Measurements from ENCODE around the gene PANK4. TPM values are rescaled to one million over a fixed set of nuclear protein-coding genes. Genes with fewer than 3 reads are reported as not detected.

PANK4 gene
- total RNA-seq, 1 experiment from 2014 or later = 27.0 TPM

DNA sequence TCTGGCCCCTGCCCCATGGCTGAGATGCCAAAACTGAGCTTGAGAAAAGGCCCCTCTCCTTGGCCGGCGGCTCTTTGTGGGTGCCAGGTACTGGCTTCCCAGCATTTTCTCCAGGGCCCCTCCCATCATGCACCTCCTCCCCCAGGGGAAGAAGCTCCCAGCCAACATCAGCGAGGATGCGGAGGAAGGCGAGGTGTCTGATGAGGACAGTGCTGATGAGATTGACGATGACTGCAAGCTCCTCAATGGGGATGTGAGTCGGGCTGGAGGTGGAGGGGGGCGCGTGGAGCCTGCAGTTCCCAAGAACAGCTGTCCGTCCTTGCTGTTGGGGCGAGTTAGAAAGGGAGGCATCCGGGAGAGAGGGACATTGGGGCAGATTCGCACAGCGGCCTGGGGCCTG is 36.8 kb downstream of the PANK4 start:
- TF ChIP-seq, protein P1, sequence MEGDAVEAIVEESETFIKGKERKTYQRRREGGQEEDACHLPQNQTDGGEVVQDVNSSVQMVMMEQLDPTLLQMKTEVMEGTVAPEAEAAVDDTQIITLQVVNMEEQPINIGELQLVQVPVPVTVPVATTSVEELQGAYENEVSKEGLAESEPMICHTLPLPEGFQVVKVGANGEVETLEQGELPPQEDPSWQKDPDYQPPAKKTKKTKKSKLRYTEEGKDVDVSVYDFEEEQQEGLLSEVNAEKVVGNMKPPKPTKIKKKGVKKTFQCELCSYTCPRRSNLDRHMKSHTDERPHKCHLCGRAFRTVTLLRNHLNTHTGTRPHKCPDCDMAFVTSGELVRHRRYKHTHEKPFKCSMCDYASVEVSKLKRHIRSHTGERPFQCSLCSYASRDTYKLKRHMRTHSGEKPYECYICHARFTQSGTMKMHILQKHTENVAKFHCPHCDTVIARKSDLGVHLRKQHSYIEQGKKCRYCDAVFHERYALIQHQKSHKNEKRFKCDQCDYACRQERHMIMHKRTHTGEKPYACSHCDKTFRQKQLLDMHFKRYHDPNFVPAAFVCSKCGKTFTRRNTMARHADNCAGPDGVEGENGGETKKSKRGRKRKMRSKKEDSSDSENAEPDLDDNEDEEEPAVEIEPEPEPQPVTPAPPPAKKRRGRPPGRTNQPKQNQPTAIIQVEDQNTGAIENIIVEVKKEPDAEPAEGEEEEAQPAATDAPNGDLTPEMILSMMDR (IDR thresholded peaks at IDR 0.05; ENCODE audit: insufficient read depth in 1 of 2, low read depth in 1 of 2, low read length in 1 of 2, severe bottlenecking in 1 of 2, unreplicated experiment in 1 of 2) = no peak
- no peaks in the 10 kb centered on the region for H3K36me3 ChIP-seq (ENCODE audit: control insufficient read depth, insufficient read depth, low read length)
- intact Hi-C loops (cut with micrococcal nuclease; ENCODE audit: unreplicated experiment) = no loop called here
- H3K4me3 ChIP-seq (ENCODE audit: low read depth, low read length) = no peak overlapping the region
- POLR2A ChIA-PET = no interaction called here
- H3K4me1 Mint-ChIP-seq (ENCODE audit: low read depth, unreplicated experiment) = peaks cover 7% of the 10 kb centered on the region
- H3K27me3 ChIP-seq (replicated peaks; ENCODE audit: control insufficient read depth, insufficient read depth, low read length) = no peaks in the 10 kb centered on the region
- no peaks in the 10 kb centered on the region for H3K27me3 Mint-ChIP-seq (ENCODE audit: insufficient read depth, unreplicated experiment)
- H3K9me3 Mint-ChIP-seq (ENCODE audit: unreplicated experiment) = no peaks in the 10 kb centered on the region
- no peaks in the 10 kb centered on the region for H3K36me3 Mint-ChIP-seq (ENCODE audit: insufficient read depth, unreplicated experiment)
- CTCF ChIA-PET = no interaction called here
- H3K27ac Mint-ChIP-seq (ENCODE audit: unreplicated experiment) = no peak overlapping the region
- no peaks in the 10 kb centered on the region; the same call in 1 of the 2 replicates for H3K9me3 ChIP-seq
- peaks cover 9% of the 10 kb centered on the region for H3K4me1 ChIP-seq
- no peak for DNase-seq
- no peak overlapping the region for H3K4me3 Mint-ChIP-seq (ENCODE audit: unreplicated experiment)
- no TSS peak for BruUV-seq (replicated peaks)

DNA sequence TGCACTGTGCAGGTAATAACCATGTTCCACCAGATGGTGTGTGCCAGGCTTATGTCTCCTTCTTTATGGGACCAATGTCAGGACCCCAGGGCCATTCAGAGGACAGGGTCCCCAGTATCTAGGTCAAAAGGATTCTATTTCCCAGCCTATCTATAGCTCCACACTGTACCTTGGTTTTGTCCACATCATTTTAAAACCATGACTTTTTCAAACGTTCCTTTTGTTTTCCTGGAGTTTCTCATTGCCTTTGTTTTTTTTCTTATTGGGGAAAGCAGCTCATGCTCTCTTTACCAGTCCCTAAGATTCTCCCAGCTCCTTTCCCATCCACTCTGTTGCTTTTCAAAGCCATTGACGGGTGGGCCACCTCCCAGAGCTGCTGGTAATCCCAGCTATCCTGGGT is 37.7 kb downstream of the PANK4 start:
- Mint-ChIP-seq H3K9me3 (ENCODE audit: unreplicated experiment) (no peaks in the 10 kb centered on the region), H3K27ac (ENCODE audit: unreplicated experiment) (no peak overlapping the region), H3K4me3 (ENCODE audit: unreplicated experiment) (no peak overlapping the region), H3K36me3 (ENCODE audit: insufficient read depth, unreplicated experiment) (no peaks in the 10 kb centered on the region), H3K27me3 (ENCODE audit: insufficient read depth, unreplicated experiment) (no peaks in the 10 kb centered on the region), H3K4me1 (ENCODE audit: low read depth, unreplicated experiment) (peaks cover under 1% of the 10 kb centered on the region)
- no peak for DNase-seq
- no TSS peak for BruUV-seq (replicated peaks)
- TF ChIP-seq, protein P1 (IDR thresholded peaks at IDR 0.05; ENCODE audit: insufficient read depth in 1 of 2, low read depth in 1 of 2, low read length in 1 of 2, severe bottlenecking in 1 of 2, unreplicated experiment in 1 of 2) = no peak
- Histone ChIP-seq H3K9me3 (no peaks in the 10 kb centered on the region; the same call in 1 of the 2 replicates), H3K36me3 (ENCODE audit: control insufficient read depth, insufficient read depth, low read length) (no peaks in the 10 kb centered on the region), H3K4me3 (ENCODE audit: low read depth, low read length) (no peak overlapping the region), H3K4me1 (no peaks in the 10 kb centered on the region), H3K27me3 (replicated peaks; ENCODE audit: control insufficient read depth, insufficient read depth, low read length) (no peaks in the 10 kb centered on the region)
- POLR2A ChIA-PET = no interaction called here
- intact Hi-C loops (cut with micrococcal nuclease; ENCODE audit: unreplicated experiment) = no loop called here
- CTCF ChIA-PET = no interaction called here

DNA sequence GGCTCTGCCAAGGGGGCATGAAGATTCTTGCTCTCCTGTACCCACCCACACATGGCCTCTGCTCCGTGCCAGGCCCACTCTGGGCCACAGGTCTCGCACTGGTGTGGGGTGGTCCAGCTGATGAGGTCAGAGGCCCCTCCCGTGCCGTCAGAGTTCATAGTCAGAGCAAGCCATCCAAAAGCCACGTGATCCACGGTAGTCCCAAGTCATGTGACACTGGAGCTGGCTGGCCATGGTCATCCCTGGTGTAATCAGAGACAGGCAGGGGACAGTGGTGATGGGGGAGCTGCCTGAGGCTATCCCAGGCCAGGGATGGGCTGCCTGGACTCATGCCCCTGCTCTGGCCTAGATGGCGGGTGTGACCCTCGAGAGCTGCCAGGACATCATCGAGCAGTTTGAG is 39.8 kb downstream of the PANK4 start:
- Histone ChIP-seq H3K27me3 (replicated peaks; ENCODE audit: control insufficient read depth, insufficient read depth, low read length) (no peaks in the 10 kb centered on the region), H3K4me1 (no peaks in the 10 kb centered on the region), H3K4me3 (ENCODE audit: low read depth, low read length) (no peak overlapping the region), H3K9me3 (no peaks in the 10 kb centered on the region; the same call in 1 of the 2 replicates), H3K36me3 (ENCODE audit: control insufficient read depth, insufficient read depth, low read length) (no peaks in the 10 kb centered on the region)
- Mint-ChIP-seq H3K4me3 (ENCODE audit: unreplicated experiment) (no peak overlapping the region), H3K36me3 (ENCODE audit: insufficient read depth, unreplicated experiment) (no peaks in the 10 kb centered on the region), H3K27me3 (ENCODE audit: insufficient read depth, unreplicated experiment) (no peaks in the 10 kb centered on the region), H3K27ac (ENCODE audit: unreplicated experiment) (no peak overlapping the region), H3K9me3 (ENCODE audit: unreplicated experiment) (no peaks in the 10 kb centered on the region), H3K4me1 (ENCODE audit: low read depth, unreplicated experiment) (no peaks in the 10 kb centered on the region)
- no peak for DNase-seq
- ChIA-PET CTCF (no interaction called here), POLR2A (no interaction called here)
- intact Hi-C loops (cut with micrococcal nuclease; ENCODE audit: unreplicated experiment) = no loop called here
- TF ChIP-seq, protein P1 (IDR thresholded peaks at IDR 0.05; ENCODE audit: insufficient read depth in 1 of 2, low read depth in 1 of 2, low read length in 1 of 2, severe bottlenecking in 1 of 2, unreplicated experiment in 1 of 2) = no peak
- no TSS peak for BruUV-seq (replicated peaks)
